CD4-positive, alpha-beta T cell treated with Interleukin-15 for 4 hours (primary cell): Measurements from ENCODE around the gene UBL7.
"Not testable (repeated sequence)": the region's sequence is repeated elsewhere in the genome, so short reads cannot be mapped to it uniquely, and the experiment has no call there.

Experiments used
- DNase-seq: peaks from one replicate; pipeline ENCODE4 v3.0.0-alpha.2; 2020; ENCODE audit warnings: low spot score

The UBL7 gene

GRCh38 chr15:74463634-74464033 is 2.7 kb upstream of the UBL7 start:
- no peak for DNase-seq

- no peak for DNase-seq
These were observed 1.0 kb upstream of the UBL7 start for GRCh38 chr15:74461847-74462511.

- DNase-seq = no peak
These were observed 662 bp downstream of the UBL7 start for GRCh38 chr15:74460298-74460697.

- not testable (repeated sequence) for DNase-seq
These were observed 1.2 kb downstream of the UBL7 start for GRCh38 chr15:74459798-74460197.

GRCh38 chr15:74458473-74458872 is 2.5 kb downstream of the UBL7 start:
- DNase-seq = no peak

- DNase-seq = not testable (repeated sequence)
These were observed 3.9 kb downstream of the UBL7 start for GRCh38 chr15:74457036-74457435.

GRCh38 chr15:74454764-74455500 is 6.0 kb downstream of the UBL7 start:
- no peak for DNase-seq

GRCh38 chr15:74453925-74454763 is 6.8 kb downstream of the UBL7 start:
- DNase-seq = no peak

- DNase-seq = no peak
These were observed 8.8 kb downstream of the UBL7 start for GRCh38 chr15:74451861-74452835.

GRCh38 chr15:74451322-74451721 is 9.6 kb downstream of the UBL7 start:
- no peak for DNase-seq

GRCh38 chr15:74449643-74450205 is 11.2 kb downstream of the UBL7 start:
- no peak for DNase-seq

- DNase-seq = no peak
These were observed 11.9 kb downstream of the UBL7 start for GRCh38 chr15:74449095-74449494.

- no peak for DNase-seq
These were observed 14.9 kb downstream of the UBL7 start for GRCh38 chr15:74445816-74446763.

GRCh38 chr15:74444106-74445062 is 16.6 kb downstream of the UBL7 start:
- no peak for DNase-seq

- DNase-seq = no peak
These were observed 17.7 kb downstream of the UBL7 start for GRCh38 chr15:74443100-74443909.

- DNase-seq = no peak
These were observed 18.4 kb downstream of the UBL7 start for GRCh38 chr15:74442604-74443003.

- DNase-seq = no peak
These were observed 18.9 kb downstream of the UBL7 start for GRCh38 chr15:74442063-74442462.
